PFSK-1 (cell line): ENCODE results near the gene PRKCQ.

Experiments
- FOXP2 ChIP-seq: optimal IDR thresholded peaks from 2 replicates; pipeline ENCODE3; 2011; ENCODE audit warnings: borderline replicate concordance, control low read depth, inconsistent platforms; ENCODE audit not compliant: insufficient read depth; ENCODE audit errors: extremely low read length, extremely low read depth
- POLR2AphosphoS5 ChIP-seq: IDR thresholded peaks from 2 replicates; pipeline ENCODE4 v1.6.1; 2012; ENCODE audit warnings: low read depth, mild to moderate bottlenecking, control low read depth, low read length, moderate library complexity
- TAF1 ChIP-seq: IDR thresholded peaks from 2 replicates; pipeline ENCODE4 v1.6.1; 2012; ENCODE audit warnings: low read length, control low read depth, borderline replicate concordance; ENCODE audit not compliant: insufficient read depth

- no peak for TF ChIP-seq TAF1
- TF ChIP-seq POLR2AphosphoS5, result no peak
- no peak for TF ChIP-seq FOXP2
Measured at GRCh38 chr10:6579904-6580278, at the start of gene PRKCQ.
